C4-2B (cell line): ENCODE measurements around the gene RBP3.

Experiments used
- H3K27ac ChIP-seq: fragments of 450-650 bp; 2 replicates; pipeline ENCODE4 v1.5.1; 2017
- CTCF ChIP-seq: fragments of 450-650 bp; conservative IDR thresholded peaks from 2 replicates; pipeline ENCODE4 v1.5.1; 2017; ENCODE audit warnings: mild to moderate bottlenecking
- ZFX ChIP-seq: fragments of 450-650 bp; IDR thresholded peaks from 2 replicates; pipeline ENCODE4 v1.6.1; 2017

RBP3 gene

GRCh38 chr10:47305566-47305965, 42.6 kb upstream of the RBP3 start:
- H3K27ac ChIP-seq, result no peak overlapping the region
- TF ChIP-seq CTCF (no peak), ZFX (no peak)

GRCh38 chr10:47306387-47307210, 41.6 kb upstream of the RBP3 start:
- no peak overlapping the region for H3K27ac ChIP-seq
- TF ChIP-seq CTCF, result no peak
- no peak for TF ChIP-seq ZFX

- no peak overlapping the region for H3K27ac ChIP-seq
- TF ChIP-seq ZFX (no peak), CTCF (no peak)
These were observed 40.8 kb upstream of the RBP3 start for GRCh38 chr10:47307381-47307780.

GRCh38 chr10:47308775-47309174, 39.4 kb upstream of the RBP3 start:
- TF ChIP-seq ZFX (no peak), CTCF (no peak)
- no peak overlapping the region for H3K27ac ChIP-seq

GRCh38 chr10:47309408-47310089, 38.6 kb upstream of the RBP3 start:
- H3K27ac ChIP-seq, result no peak overlapping the region
- no peak for TF ChIP-seq ZFX
- peak; percentile 52 for TF ChIP-seq CTCF

- TF ChIP-seq CTCF, result no peak
- no peak overlapping the region for H3K27ac ChIP-seq
These were observed 38.1 kb upstream of the RBP3 start for GRCh38 chr10:47310090-47310505.

GRCh38 chr10:47311193-47311931, 36.8 kb upstream of the RBP3 start:
- TF ChIP-seq ZFX (no peak), CTCF (no peak)
- H3K27ac ChIP-seq, result no peak overlapping the region
